ENCODE measurements around the gene ITPR2.
"Not testable (repeated sequence)": the region's sequence is repeated elsewhere in the genome, so short reads cannot be mapped to it uniquely, and the experiment has no call there.

Gene ITPR2

DNA sequence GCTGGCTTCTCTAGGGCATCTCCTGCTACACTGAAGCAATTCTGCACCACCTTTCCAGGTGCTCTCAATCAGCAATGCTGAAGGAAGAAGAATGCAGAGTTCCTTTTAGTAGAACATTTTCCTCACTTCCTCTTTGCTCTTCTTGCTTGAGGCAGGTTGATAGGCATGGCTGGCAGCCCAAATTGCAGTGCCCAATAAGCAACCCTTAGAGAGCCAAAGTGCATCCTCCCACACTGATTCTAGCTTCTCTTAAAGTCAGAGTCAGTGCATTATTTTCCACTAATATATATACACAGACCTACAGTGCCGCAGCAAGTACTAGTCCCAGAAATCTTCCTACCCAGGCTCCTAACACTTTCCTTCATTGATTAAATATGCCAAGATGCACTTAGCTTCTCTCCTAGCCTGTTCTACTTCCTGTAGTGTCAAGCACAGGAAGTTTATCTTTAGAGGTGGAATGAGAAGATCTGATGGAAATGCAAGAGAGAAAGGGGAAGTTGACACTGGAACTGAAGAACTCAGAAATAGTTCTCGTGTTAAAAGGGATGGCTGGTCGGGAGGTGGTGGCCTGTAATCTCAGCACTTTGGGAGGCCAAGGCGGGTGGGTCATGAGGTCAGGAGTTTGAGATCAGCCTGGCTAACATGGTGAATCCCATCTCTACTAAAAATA lies 504.9 kb downstream of the ITPR2 start:
- no peak for DNase-seq

DNA sequence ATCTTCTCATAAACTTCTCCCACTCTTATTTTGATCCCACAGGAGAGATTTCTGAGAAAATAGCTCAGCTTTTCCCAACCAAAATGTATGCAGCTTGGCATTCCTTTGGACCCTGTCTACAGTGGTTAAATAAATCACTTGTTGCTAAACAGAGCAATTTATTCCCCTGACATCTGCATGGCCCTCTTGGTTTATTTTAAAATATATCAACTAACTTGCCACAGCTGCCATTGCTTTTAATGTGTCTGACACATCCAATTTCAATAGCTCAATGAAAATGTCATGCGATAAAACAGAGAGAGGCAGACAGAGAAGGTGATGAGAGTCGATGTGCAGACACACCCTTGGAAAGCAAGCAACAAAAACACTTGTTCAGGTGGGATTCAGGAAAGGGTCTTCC lies 509.3 kb downstream of the ITPR2 start:
- DNase-seq: no peak

DNA sequence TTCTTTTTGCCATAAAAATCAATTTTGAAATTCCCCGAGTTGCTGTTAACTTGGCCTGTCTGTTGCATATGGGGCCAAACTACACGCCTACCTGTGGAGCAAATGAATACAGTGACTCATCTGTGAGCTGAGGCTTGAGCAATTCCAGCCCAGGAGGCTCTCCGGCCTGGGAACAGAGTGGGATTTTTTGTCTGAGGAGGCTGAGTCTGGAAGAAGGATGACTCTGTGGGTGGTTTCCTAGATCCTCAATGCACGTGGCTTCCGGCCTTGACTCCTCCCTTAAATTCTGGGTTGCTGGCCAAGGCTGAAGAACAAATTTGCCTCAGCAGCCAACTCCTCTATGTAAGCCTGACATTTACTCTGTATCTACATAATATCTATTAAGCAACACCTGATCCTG lies 513.5 kb downstream of the ITPR2 start:
- no peak for DNase-seq

DNA sequence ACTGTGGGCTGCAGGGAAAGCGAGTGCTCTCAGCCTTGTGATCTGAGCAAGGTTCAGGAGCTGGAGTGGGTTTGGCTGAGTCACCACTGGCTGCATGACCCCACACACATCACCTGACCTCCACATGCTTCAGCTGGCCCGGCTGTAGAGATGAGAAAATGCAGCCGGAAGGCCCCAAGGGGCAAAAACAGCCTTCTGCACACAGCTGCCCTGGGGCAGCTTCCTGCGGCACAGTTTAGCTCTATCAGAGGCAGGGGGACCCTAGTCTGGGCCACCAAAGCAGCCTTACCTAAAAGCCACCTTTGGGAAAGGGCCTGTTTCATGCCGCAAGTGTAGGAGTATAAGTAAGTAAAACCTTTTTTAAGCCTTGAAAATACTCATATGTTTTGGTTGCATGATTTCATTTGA lies 514.3 kb downstream of the ITPR2 start:
- no peak for DNase-seq

DNA sequence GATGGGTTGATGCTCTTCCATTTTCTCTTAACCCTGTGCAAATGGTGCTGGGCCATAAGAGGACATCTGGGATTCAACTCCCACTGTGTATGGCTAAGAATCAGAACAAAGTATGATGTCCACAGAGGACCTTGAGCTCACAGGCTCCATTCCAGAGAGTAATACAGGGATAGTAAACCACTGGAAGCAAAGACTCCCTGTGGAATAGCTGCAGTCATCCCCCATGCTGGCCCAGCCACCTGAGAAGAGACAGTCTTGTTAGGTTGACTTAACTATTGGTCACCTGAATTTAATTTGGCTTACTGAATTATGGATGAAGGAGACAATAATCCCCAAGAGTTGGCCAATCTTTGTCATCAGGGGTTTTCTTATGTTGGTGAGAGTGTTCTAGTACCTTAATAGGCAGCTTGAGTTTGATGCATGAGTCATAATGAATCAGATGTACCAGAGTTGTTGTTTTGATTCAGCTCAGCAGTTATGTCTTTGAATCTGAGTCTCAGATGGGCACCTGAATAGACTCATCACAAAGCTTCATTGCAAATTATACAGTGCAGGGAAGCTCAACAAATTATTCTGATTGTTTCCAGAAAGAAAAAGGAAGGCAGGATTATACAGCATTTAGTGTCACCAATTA lies 514.9 kb downstream of the ITPR2 start:
- DNase-seq: no peak

DNA sequence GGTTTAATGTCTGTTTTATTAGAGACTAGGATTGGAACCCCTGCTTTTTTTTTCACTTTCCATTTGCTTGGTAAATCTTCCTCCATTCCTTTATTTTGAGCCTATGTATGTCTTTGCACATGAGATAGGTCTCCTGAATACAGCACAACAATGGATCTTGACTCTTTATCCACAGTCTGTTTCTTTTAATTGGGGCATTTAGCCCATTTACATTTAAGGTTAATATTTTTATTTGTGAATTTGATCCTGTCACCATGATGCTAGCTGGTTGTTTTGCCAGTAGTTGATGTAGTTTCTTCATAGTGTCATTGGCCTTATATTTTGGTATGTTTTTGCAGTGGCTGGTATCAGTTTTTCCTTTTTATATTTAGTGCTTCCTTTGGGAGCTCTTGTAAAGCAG lies 518.9 kb downstream of the ITPR2 start:
- not testable (repeated sequence) for DNase-seq

DNA sequence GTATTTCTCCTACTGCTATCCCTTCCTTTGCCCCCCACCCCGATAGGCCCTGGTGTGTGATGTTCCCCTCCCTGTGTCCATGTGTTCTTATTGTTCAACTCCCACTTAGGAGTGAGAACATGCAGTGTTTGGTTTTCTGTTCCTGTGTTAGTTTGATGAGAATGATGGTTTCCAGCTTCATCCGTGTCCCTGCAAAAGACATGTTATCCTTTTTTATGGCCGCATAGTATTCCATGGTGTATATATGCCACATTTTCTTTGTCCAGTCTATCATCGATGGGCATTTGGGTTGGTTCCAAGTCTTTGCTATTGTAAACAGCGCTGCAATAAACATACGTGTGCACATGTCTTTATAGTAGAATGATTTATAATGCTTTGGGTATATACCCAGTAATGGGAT lies 522.5 kb downstream of the ITPR2 start:
- DNase-seq: not testable (repeated sequence)

DNA sequence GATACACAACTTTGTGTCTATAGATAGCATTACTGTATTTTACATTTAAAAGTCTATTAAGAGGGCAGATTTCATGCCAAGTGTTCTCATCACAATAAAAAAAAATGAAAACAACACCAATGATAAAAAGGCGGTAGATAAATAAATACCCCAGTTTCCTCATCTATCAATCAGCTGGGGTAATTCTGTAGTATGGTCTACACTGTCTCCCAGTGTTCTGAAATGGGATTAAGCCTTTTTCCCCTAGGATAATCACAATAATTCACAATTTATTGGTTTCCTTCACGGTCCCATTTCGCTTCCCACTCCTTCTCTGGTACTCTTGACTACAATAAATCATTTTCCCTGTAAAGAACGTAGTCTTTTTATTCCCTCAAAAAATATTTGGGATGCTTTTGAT lies 523.4 kb downstream of the ITPR2 start:
- no peak for DNase-seq

DNA sequence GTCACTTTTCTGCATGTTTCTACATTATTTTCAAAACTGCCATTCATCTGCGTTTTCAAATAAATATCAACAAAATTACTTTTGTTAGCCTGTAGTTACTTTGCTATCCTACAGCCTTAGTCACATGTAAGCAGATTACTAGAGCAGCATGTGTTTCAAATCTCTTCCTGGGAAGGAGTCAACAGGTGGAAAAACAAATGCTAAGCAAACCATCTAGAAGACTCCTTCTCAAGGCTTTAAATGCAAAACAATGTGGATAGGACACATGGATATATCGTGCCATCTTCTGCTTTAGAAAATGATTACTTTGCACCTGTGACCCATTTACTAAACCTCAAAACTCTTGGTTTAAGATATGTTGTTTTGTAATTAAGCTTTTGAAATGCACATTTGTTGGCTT lies 528.7 kb downstream of the ITPR2 start:
- DNase-seq: no peak

DNA sequence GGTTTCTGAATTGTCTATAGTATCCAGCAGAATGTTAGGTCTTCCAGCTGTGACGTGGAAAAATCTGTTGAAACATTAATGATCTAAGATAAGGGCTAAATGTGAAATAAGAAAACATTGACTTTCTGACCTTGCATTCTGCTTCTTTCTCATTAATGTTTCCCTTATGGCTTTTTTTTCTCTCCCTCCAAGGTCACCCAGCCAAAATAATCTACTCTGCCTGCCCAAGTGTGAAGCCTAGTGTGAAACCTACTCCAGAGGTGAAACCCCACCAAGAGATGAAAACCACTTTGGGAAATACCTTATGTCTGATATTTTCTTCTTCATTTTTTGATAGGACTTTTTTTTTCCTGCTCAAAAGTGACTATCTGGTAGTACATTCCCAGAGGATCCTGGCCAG lies 529.6 kb downstream of the ITPR2 start:
- no peak for DNase-seq

DNA sequence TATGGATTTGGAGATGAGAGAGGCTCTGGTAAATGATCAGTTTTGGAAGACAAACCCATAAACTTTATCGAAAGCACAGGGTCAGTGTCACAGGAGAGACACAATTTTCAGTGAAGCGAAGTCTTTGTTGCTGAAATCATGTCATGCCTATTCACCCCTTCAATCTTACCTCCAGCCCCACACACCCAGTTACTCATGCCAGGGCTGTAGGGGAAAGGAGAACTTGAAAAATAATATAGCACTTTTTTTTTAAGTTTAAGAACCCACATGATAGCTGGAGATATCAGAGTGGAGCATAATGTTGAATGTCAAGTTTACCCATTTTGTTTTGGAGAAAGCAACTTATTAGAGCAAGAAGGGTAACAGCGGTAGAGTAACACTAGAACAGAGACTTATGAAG lies 530.2 kb downstream of the ITPR2 start:
- DNase-seq: no peak

DNA sequence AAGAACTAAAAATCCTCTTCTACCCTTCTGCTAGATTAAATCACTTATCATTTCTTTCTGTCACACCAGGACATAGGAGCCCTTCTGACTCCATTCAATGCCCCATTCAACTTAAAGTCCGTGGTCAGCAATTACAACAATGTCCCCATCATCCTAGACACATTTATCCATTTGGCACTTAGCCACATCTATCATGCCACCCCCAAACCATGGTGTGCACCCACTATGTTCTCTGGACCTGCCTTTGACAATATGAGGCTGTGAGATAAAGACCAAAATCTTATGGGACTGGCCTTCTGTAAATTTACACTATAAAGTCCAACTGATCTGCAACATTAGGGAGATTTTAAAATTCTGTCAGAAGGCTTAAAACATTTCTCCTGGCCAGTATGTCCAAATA lies 533.2 kb downstream of the ITPR2 start:
- DNase-seq: no peak

DNA sequence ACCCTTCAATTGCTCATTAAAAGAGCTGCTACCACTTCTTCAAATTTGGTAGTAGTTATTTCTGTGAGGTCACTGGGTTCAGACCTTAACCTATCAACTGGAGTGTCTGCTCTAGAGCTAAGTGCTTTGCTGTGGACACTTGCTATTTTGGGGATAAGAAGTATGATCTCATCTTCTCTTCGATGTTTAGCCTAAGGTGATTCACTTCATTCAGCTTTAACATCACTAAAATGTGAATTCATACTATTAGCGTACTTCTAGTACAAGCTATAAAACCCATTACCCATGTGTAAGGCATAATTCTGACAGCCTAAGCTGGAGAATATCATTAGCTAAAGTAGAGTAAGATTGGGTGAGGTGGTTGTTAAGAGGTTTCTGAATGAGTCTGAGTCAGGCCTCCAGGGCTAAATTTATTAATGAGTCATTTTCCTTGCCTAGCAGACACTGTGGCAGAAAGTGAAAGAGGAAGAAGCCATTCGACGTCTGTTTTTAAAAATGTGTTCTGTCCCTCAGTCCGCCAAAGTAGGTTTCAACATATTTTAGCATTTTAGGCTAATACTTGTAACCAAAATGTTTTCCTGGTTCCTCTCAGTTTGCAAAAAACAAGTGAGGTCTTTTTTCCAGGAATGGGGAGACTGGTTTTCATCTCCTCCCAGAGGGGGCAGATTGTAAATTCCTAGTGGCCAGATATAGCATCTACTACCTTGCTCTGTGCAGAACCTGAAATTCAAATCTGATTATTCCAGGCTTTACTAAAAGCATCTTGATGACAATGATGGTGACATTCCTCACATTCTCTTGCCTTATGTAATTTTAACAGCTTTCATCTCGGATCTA lies 534.0 kb downstream of the ITPR2 start:
- no peak for DNase-seq

DNA sequence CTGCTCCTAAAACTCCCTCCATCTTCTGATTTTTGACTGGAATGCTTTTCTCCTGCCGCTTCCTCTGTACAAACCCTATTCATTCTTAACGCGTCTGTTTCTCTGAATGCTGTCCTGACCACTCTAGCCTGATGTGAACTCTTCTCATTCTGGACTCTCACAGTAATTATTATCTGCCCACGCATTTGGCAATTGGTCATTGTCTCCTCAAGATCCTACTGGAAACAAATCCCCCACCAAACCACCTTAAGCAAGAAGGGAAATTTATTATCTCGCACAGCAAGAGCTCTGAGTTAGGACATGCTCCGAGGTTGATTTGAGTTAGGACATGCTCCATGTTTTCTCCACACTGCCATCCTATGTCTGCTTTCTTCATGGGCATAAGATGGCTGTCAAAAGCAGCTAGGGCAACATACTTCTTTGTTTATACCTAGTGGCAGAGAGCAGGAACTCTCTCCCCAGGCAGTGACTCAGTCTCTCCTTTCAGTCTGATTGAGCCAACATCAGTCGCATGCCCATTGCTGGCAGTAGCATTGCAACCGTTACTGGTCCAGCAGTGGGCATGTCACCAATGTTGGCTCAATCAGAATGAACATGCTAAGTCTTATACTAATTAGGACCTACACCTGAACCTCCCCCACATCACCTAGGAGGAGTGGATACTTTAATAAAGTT lies 535.5 kb downstream of the ITPR2 start:
- no peak for DNase-seq

DNA sequence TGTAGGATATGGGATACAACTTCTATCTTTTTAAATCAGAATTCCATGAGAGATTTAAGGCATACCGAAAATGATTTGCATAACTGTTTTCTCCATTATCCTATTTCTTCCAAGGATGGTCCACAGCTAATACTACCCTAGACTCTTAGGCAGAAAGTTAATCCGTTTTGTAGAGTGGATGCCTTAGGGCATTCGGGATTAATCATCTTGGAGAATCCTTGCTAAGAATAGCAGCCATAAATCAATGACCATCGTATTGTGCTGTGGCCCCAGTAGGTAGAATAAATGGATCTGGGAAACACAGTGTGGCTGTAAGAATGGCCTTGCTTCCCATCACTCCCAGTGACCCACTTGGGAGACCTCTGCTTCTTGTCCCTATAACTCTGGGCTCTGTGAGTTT lies 538.0 kb downstream of the ITPR2 start:
- no peak for DNase-seq

DNA sequence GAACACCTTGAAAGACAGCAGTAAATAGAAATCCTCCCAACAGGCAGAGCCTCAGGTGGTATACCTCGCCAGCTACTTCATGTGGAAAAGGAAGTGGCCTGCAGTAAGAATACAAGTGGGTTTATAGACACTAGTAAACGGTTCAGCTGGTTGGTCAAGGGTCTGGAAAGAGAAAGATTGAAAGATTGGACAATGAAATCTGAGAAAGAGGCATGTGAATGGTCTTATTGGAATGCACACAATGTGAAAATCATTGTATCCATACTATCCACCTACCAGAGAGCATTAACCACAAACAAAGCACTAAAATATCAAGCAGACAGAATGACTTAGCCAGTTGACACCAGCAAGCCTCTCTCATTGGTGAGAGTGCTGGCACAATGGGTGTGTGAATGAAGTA lies 539.4 kb downstream of the ITPR2 start:
- no peak for DNase-seq

DNA sequence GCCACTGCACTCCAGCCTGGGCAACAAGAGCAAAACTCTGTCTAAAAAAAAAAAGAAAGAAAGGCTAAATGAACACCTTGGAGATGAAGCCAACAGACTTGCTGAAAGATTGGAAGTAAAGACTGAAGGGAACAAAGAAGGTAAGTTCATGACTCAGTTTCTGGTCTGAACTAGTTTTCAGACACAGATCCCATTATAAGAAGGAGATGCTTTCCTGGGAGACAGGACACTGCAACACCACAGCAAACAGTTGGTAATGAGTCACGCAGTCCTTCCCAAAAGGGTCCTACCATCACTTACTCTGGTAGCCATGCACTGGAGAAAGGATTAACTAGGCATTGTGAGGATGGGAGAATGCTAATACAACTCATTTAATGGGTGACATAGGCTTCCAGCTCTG lies 540.4 kb downstream of the ITPR2 start:
- DNase-seq: no peak

DNA sequence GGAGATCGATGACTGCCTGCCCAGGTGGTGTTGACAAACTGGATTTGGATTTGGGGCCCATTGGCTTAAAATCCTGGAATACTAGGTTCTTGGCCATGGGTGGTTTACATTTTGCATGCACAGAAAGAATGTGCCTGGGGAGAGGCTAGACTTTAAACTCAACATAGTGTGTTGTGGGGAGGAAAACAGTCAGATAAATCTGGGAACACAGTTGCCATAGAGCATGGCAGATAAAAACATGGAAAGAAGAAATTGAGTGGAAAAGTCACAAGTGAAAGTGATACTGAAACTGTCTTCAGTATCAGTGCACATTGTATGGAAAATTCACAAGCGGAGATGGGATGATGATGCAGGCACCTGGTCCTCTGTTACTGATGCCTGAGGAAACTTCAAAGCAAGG lies 542.4 kb downstream of the ITPR2 start:
- no peak for DNase-seq

DNA sequence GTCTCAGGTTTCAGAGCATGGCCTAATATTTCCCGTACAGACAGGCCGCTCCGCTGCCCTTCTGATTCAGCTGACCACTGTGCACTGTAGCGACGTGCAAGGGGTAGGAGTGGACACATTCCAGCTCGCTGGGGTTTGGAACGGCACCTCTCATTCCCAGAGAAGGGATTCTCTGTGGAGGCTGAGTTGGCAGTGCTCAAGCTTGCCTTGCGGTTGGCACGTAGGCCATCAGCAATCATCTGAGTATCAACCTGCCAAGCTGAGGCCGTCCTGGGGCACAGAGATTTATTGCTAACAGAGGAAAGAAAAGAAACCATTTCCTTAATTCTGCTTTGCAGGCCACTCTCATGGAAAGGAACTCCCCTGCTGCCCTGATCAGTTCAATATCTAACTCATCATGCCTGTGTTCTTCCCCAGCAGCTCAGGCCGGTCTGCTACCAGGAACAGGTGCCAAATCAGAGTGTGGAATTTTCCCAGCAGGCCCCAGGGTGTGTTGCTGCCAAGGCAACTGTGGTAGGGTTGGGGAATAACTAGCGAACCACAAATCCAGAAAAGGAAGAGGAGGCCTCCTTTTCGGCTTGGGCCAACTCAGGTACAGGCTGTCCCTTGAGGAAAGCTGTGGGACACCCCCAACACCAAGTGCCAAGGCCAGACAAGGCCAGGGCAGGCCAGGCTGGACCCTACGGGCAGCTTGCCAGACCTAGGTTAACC lies 545.2 kb downstream of the ITPR2 start:
- no peak for DNase-seq

Measured in stimulated activated CD4-positive, alpha-beta T cell treated with anti-CD3 and anti-CD28 coated beads, Interleukin-4, amount 100 ng/mL, for 4 hours (primary cell).